DOHH2 (cell line): ENCODE measurements around the gene LRRC4B.
"Not testable (repeated sequence)": the region's sequence is repeated elsewhere in the genome, so short reads cannot be mapped to it uniquely, and the experiment has no call there.

Experiments
- EZH2phosphoT487 ChIP-seq: fragments of 200-600 bp; sonication (generic); IDR thresholded peaks from 2 replicates; pipeline ENCODE4 v1.6.1; 2017; ENCODE audit warnings: borderline replicate concordance, mild to moderate bottlenecking, antibody characterized with exemption, low read length, moderate library complexity, mixed read lengths
- TF ChIP-seq, protein P1 (sequence below): fragments of 200-600 bp; sonication (generic); IDR thresholded peaks from one replicate; pipeline ENCODE4 v1.5.1; 2014; ENCODE audit warnings: antibody characterized with exemption, mild to moderate bottlenecking, low read depth, low read length; ENCODE audit not compliant: poor library complexity, severe bottlenecking

DNA sequence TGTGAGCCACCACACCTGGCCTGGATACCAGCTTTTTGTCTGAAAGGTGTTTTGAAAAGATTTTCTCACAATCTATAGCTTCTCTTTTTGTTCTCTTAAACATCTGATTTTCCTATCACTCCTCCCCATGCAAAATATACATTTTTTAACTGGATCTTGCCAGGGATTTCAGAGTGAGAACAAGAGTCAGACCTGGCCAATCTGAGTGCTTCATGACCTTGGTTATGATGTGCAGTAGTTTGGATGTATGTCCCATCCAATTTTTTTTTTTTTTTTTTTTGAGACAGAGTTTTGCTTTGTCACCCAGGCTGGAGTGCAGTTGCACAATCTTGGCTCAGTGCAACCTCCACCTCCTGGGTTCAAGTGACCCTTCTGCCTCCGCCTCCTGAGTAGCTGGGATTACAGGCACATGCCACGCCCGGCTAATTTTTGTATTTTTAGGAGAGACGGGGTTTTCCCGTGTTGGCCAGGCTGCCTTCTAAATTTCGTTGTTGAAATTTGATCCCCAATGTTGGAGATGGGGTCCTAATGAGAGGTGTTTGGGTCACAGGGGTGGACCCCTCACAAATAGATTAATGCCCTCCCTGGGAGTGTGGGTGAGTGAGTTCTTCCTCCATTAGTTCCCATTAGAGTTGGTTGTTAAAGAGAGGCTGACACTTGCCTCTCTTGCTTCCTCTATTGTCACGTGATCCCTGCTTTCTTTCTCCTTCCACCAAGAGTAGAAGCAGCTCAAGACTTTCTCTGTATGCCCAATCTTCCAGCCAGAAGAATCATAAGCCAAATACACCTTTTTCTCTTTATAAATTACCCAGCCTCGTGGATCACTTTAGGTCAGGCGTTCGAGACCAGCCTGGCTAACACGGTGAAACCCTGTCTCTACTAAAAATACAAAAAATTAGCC lies 44.5 kb upstream of the LRRC4B start:
- TF ChIP-seq, protein P1, sequence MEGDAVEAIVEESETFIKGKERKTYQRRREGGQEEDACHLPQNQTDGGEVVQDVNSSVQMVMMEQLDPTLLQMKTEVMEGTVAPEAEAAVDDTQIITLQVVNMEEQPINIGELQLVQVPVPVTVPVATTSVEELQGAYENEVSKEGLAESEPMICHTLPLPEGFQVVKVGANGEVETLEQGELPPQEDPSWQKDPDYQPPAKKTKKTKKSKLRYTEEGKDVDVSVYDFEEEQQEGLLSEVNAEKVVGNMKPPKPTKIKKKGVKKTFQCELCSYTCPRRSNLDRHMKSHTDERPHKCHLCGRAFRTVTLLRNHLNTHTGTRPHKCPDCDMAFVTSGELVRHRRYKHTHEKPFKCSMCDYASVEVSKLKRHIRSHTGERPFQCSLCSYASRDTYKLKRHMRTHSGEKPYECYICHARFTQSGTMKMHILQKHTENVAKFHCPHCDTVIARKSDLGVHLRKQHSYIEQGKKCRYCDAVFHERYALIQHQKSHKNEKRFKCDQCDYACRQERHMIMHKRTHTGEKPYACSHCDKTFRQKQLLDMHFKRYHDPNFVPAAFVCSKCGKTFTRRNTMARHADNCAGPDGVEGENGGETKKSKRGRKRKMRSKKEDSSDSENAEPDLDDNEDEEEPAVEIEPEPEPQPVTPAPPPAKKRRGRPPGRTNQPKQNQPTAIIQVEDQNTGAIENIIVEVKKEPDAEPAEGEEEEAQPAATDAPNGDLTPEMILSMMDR: not testable (repeated sequence)
- not testable (repeated sequence) for TF ChIP-seq EZH2phosphoT487
